Measurements from ENCODE around the gene WNT7A.

DNA sequence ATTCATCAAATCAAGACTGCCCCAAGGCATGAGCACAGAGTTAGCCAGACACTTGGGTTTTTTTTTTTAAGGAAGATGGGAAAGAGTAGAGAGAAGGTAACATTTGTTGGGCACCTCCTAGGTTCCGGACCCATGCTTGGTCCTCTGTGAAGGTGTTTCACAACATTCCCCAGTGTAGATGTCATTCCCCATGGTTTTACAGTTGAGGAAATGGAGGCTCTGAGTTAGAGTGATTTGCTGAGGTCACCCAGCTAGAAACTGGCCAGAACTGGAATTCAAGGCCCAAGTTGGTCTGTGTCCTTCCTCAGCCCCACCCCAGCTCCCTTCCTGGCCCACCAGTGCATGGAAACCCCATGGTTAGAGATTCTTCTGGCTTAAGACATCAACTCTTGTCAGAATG lies 19.9 kb downstream of the WNT7A start:
- TF ChIP-seq, protein P1, sequence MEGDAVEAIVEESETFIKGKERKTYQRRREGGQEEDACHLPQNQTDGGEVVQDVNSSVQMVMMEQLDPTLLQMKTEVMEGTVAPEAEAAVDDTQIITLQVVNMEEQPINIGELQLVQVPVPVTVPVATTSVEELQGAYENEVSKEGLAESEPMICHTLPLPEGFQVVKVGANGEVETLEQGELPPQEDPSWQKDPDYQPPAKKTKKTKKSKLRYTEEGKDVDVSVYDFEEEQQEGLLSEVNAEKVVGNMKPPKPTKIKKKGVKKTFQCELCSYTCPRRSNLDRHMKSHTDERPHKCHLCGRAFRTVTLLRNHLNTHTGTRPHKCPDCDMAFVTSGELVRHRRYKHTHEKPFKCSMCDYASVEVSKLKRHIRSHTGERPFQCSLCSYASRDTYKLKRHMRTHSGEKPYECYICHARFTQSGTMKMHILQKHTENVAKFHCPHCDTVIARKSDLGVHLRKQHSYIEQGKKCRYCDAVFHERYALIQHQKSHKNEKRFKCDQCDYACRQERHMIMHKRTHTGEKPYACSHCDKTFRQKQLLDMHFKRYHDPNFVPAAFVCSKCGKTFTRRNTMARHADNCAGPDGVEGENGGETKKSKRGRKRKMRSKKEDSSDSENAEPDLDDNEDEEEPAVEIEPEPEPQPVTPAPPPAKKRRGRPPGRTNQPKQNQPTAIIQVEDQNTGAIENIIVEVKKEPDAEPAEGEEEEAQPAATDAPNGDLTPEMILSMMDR (IDR thresholded peaks at IDR 0.05), result no peak
- TF ChIP-seq POLR2A (IDR thresholded peaks at IDR 0.05), result no peak

All from esophagus squamous epithelium (tissue), 4 donors.